Jurkat, Clone E6-1 (cell line): ENCODE measurements around the gene NFATC1.

ENCODE experiments used
- DNase-seq: peaks from one replicate; pipeline ENCODE4 v3.0.0-alpha.2; 2011; ENCODE audit warnings: low read depth, low spot score
- H3K4me3 ChIP-seq: 2 replicates; pipeline ENCODE4 v1.5.1; 2011; ENCODE audit warnings: mild to moderate bottlenecking, low read length, control low read depth, moderate library complexity

NFATC1 gene

GRCh38 chr18:79416022-79416676, 20.4 kb downstream of the NFATC1 start:
- no peak overlapping the region for H3K4me3 ChIP-seq
- no peak for DNase-seq

GRCh38 chr18:79416677-79417052, 20.9 kb downstream of the NFATC1 start:
- no peak overlapping the region for H3K4me3 ChIP-seq
- DNase-seq, result no peak

- DNase-seq, result no peak
- H3K4me3 ChIP-seq, result no peak overlapping the region
These were observed 22.5 kb downstream of the NFATC1 start for GRCh38 chr18:79418236-79418635.

GRCh38 chr18:79418642-79419041, 22.9 kb downstream of the NFATC1 start:
- H3K4me3 ChIP-seq, result no peak overlapping the region
- no peak for DNase-seq

- DNase-seq, result no peak
- no peak overlapping the region for H3K4me3 ChIP-seq
These were observed 24.5 kb downstream of the NFATC1 start for GRCh38 chr18:79420033-79420745.

GRCh38 chr18:79421275-79421857, 25.6 kb downstream of the NFATC1 start:
- no peak for DNase-seq
- H3K4me3 ChIP-seq, result no peak overlapping the region

DNA sequence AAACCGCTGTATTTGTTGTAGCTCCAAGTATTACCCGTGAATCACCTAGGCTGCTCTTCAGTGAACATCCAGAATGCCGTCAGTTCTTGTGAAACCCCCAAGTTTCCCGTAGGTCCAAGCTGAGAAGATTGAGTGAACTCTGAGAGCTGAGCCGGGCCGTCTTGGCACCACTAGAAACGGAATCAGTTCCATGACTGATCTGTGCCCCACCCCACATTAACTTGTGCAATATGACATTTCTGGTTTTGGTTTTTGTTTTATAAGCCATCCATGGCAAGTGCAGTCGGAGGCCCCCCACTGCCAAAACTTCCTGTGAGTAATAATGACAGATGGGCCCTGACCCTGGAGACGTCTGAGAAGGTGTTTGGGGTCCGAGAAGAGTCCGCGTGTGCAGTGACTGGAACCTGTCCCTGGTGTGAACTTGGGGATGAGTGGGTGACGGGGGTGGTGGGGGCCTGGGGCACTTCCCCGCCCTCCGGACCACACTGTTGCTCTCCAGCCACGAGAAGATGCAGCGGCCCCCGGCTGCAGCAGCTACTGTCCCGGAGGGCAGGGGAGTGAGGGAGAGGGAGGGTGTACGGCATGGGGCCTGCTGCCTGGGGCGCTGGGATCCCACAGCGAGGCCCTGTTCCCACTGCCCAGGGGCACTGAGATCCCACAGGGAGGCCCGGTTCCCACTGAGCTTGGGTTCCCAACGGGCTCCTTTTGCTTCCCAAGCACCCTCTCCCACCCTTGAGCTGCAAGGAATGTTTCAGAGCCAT, 26.5 kb downstream of the NFATC1 start:
- DNase-seq, result no peak
- no peak overlapping the region for H3K4me3 ChIP-seq

- H3K4me3 ChIP-seq, result no peak overlapping the region
- no peak for DNase-seq
These were observed 27.0 kb downstream of the NFATC1 start for GRCh38 chr18:79422783-79423165.

GRCh38 chr18:79423211-79424007, 27.7 kb downstream of the NFATC1 start:
- no peak overlapping the region for H3K4me3 ChIP-seq
- DNase-seq, result no peak

DNA sequence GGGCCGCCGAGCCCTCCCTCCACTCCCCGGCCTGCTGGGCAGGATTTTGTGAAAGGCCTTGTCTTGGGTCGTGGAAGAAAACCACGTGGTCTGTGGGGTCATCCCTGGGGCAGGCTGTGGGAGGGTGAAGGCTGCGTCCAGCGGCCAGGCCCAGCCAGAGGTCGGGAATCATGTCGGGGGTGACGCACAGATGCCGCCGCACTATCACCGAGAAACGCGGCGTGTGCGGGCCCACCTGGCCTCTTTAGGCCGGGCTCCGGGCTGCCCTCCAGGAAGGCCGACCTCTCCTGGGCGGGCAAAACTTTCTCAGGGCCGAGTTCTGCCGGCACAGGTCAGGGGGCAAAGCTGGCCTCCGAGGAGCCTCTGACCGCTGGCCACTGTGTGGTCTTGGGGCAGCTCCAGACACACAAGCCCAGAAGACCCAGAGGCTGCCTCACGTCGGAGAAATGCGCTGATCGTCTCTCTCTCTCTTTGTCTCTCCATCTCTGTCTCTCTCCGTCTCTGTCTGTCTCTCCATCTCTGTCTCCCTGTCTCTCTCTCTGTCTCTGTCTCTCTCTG, 28.4 kb downstream of the NFATC1 start:
- DNase-seq, result no peak
- no peak overlapping the region for H3K4me3 ChIP-seq

- no peak overlapping the region for H3K4me3 ChIP-seq
- DNase-seq, result no peak
These were observed 29.3 kb downstream of the NFATC1 start for GRCh38 chr18:79424880-79425568.

GRCh38 chr18:79425569-79425886, 29.8 kb downstream of the NFATC1 start:
- H3K4me3 ChIP-seq, result no peak overlapping the region
- DNase-seq, result no peak

DNA sequence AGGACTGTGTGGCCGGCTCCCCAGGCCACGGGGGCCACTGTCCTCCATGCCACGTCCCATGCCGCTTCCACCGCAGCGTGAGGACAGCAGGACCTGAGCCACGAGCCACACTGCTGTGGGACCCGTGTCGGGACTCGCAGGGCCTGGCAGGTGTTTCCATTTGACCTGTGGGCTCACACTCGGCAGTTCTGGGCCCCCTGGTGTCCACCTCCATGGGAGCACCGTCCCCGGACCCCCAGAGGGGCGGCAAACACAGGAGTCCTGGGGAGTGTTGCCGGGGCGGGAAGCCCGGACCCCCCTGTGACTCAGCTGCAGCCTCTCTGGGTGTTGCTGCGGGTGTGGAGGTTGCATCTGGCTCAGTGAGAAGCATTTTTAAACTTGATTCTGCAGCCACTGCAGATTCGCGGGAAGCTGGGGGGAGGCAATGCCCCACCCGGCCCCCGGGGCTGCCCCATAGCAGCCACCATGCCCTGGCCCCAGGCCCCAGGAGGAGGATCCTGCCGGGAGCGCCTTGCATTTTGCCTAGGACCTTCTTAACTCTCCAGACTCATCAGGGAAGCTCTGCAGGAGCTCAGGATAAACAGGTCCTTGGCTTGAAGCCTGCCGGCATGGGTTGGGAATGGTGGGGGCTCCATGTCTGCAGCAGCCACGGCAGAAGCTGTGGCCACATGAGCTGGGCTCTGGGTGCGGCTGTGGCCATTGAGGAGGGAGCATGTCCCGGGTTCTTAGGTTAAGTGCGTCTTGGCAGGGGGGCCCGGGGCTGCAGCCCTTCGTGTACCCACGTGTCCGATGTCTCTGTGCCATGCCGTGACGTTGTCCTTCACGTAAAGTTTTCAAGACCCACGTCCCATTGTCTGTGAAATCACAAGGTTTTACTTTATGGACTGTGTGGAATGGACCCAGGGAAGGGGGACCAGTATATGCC, 30.9 kb downstream of the NFATC1 start:
- H3K4me3 ChIP-seq, result no peak overlapping the region
- no peak for DNase-seq

GRCh38 chr18:79427368-79428225, 31.9 kb downstream of the NFATC1 start:
- H3K4me3 ChIP-seq, result no peak overlapping the region
- no peak for DNase-seq

GRCh38 chr18:79428287-79428686, 32.6 kb downstream of the NFATC1 start:
- DNase-seq, result no peak
- no peak overlapping the region for H3K4me3 ChIP-seq

GRCh38 chr18:79429381-79429780, 33.7 kb downstream of the NFATC1 start:
- DNase-seq, result no peak
- H3K4me3 ChIP-seq, result no peak overlapping the region
